Measurements from ENCODE around the gene ALDH5A1. TPM values are rescaled to one million over a fixed set of nuclear protein-coding genes. Genes with fewer than 3 reads are reported as not detected.

The ALDH5A1 gene
- total RNA-seq, 1 donor from 2014 or later = 14.7 TPM

DNA sequence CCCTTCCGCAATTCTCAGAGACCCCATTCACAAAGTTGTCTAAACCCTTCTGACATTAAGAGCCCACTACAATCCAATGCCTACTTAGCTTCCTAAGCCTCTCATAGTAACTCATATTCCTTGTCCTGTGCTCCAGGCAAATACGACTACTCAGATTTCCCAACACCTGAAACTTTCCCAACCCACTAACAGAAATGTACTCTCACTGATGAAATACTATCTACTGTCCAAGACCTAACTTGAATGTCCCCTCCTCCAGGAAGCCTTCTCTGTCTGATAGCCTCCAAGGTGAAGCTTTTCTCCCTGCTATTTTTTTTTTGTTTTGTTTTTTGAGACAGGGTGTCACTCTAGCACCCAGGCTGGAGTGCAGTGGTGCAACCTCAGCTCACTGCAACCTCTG is 35.8 kb upstream of the ALDH5A1 start:
- Mint-ChIP-seq H3K4me1 (ENCODE audit: unreplicated experiment) (no peaks in the 10 kb centered on the region), H3K36me3 (peaks cover 3% of the 10 kb centered on the region), H3K9me3 (no peaks in the 10 kb centered on the region), H3K27me3 (no peaks in the 10 kb centered on the region), H3K27ac (no peak overlapping the region), H3K4me3 (no peak overlapping the region)
- TF ChIP-seq, protein P1, sequence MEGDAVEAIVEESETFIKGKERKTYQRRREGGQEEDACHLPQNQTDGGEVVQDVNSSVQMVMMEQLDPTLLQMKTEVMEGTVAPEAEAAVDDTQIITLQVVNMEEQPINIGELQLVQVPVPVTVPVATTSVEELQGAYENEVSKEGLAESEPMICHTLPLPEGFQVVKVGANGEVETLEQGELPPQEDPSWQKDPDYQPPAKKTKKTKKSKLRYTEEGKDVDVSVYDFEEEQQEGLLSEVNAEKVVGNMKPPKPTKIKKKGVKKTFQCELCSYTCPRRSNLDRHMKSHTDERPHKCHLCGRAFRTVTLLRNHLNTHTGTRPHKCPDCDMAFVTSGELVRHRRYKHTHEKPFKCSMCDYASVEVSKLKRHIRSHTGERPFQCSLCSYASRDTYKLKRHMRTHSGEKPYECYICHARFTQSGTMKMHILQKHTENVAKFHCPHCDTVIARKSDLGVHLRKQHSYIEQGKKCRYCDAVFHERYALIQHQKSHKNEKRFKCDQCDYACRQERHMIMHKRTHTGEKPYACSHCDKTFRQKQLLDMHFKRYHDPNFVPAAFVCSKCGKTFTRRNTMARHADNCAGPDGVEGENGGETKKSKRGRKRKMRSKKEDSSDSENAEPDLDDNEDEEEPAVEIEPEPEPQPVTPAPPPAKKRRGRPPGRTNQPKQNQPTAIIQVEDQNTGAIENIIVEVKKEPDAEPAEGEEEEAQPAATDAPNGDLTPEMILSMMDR (conservative IDR thresholded peaks at IDR 0.05) = no peak
- DNase-seq (ENCODE audit: extremely low spot score, unreplicated experiment) = no peak

DNA sequence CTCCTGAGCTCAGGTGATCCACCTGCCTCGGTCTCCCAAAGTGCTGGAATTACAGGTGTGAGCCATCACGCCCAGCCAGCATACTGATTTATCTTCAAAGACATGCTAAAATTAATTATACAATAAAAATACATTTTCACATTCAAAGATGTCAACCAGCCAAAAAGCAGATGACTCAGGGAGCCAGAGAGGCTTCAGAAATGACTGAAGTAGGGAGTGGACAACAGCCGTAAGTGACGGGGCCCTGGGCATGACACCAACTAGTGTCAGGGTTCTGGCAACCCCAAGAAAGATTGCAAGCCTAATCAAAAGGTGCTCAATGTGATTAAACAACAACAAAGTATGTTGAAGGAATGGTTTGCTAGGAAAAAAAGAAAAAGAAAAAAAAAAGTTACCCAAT is 33.8 kb upstream of the ALDH5A1 start:
- no peaks in the 10 kb centered on the region for H3K27me3 Mint-ChIP-seq
- no peak overlapping the region for H3K4me3 Mint-ChIP-seq
- H3K27ac Mint-ChIP-seq = no peak overlapping the region
- H3K4me1 Mint-ChIP-seq (ENCODE audit: unreplicated experiment) = no peaks in the 10 kb centered on the region
- no peaks in the 10 kb centered on the region for H3K9me3 Mint-ChIP-seq
- no peak for DNase-seq (ENCODE audit: extremely low spot score, unreplicated experiment)
- peaks cover 3% of the 10 kb centered on the region for H3K36me3 Mint-ChIP-seq
- TF ChIP-seq, protein P1 (conservative IDR thresholded peaks at IDR 0.05) = no peak

DNA sequence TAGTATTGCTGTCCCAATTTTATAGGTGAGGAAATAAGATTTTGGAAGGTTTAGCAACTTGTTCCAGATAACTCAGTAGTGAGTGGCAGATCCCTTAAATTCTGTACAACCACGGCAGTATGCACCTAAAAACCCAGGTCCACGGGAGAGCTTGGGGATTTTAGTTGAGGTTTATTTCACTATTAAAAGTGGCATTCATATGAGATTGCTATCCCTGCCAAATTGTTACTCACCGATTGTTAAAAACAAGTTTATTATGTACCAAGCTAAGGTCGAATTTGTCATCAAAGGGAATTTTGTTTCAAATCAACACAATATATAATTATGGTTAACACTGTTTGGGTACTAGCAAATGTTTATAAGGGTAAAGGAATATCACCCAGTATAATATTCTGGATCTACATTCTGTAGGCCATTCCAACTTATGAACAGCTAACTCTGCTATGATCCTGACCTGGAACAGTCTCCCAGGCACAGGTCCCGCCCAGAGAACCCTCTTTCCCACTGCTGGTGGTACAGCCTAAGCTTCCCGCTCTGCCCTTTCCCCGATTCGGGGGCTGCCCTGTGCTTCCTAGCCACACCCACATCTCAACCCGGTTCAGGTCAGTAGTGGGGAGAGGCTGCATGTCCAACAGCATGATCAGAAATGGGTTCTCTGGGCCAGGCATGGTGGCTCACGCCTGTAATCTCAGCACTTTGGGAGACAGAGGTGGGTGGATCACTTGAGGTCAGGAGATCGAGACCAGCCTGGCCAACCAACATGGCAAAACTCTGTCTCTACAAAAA is 30.3 kb upstream of the ALDH5A1 start:
- TF ChIP-seq, protein P1 (conservative IDR thresholded peaks at IDR 0.05) = no peak
- Mint-ChIP-seq H3K36me3 (no peaks in the 10 kb centered on the region), H3K27ac (no peak overlapping the region), H3K4me1 (ENCODE audit: unreplicated experiment) (no peaks in the 10 kb centered on the region), H3K4me3 (no peak overlapping the region), H3K27me3 (no peaks in the 10 kb centered on the region), H3K9me3 (no peaks in the 10 kb centered on the region)
- no peak for DNase-seq (ENCODE audit: extremely low spot score, unreplicated experiment)

DNA sequence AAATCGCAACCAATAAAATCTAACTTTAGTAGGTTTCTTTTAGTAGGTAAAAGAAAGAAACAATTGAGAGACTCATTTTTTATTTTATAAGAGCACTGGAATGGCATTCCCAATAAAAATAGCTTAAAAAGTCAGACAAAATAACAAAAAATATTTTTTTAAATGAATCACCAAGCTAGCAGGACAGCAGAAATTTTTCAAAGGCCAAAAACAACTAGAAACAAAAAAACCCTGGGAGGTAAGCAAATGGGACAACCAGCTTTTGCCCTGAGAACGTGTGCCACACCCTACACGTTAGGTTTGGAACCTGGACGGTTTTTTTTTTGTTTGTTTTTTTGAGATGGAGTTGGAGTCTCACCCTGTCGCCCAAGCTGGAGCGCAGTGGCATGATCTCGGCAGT is 25.0 kb upstream of the ALDH5A1 start:
- no peak overlapping the region for H3K27ac Mint-ChIP-seq
- no peak for DNase-seq (ENCODE audit: extremely low spot score, unreplicated experiment)
- H3K4me1 Mint-ChIP-seq (ENCODE audit: unreplicated experiment) = no peaks in the 10 kb centered on the region

DNA sequence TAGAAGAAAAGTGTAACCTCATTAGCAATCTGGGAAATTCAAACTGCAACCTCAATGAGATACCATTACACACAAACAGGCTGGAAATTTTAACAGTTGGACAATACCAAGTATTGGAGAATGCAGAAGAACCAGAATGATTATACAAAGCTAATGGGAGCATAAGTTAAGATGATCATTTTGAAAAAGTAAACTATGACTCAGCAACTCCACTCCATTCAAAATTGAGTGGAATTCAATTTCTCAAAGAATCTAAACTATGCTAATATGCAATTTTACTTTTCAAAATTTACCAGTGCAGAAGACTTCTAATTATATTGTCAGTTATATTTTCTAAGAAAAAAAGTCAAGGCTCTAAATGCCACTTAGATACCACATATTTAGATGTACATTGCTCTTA is 22.6 kb upstream of the ALDH5A1 start:
- H3K4me3 Mint-ChIP-seq = no peak overlapping the region
- TF ChIP-seq, protein P1 (conservative IDR thresholded peaks at IDR 0.05) = no peak
- H3K27me3 Mint-ChIP-seq = no peaks in the 10 kb centered on the region
- no peak for DNase-seq (ENCODE audit: extremely low spot score, unreplicated experiment)
- no peaks in the 10 kb centered on the region for H3K36me3 Mint-ChIP-seq
- H3K4me1 Mint-ChIP-seq (ENCODE audit: unreplicated experiment) = no peaks in the 10 kb centered on the region
- peak overlapping the region; percentile 81 for H3K27ac Mint-ChIP-seq
- H3K9me3 Mint-ChIP-seq = no peaks in the 10 kb centered on the region

More for the DNA sequence above, 25.0 kb upstream of the ALDH5A1 start:
- Mint-ChIP-seq H3K27me3 (no peaks in the 10 kb centered on the region), H3K36me3 (no peaks in the 10 kb centered on the region), H3K4me3 (no peak overlapping the region), H3K9me3 (no peaks in the 10 kb centered on the region)
- TF ChIP-seq, protein P1 (conservative IDR thresholded peaks at IDR 0.05) = no peak
